Left forelimb (tissue), 1 donor: ENCODE results near the gene RNF181.
"Not testable (repeated sequence)": the region's sequence is repeated elsewhere in the genome, so short reads cannot be mapped to it uniquely, and the experiment has no call there.

Experiments
- DNase-seq: peaks from one replicate; pipeline ENCODE4 v3.0.0-alpha.2; 2018; ENCODE audit warnings: low spot score

RNF181 gene

GRCh38 chr2:85577386-85578242 lies 17.9 kb upstream of the RNF181 start, which contains the start of gene VAMP8:
Gene VAMP8, plus strand, starts transcription at chr2:85577586. Its CDS starts 61 bp downstream, at chr2:85577647.
- no peak for DNase-seq

- DNase-seq = no peak
Measured at GRCh38 chr2:85578243-85579180, 17.0 kb upstream of the RNF181 start.

GRCh38 chr2:85579266-85579935 lies 16.1 kb upstream of the RNF181 start:
- DNase-seq = no peak

GRCh38 chr2:85580206-85580605 lies 15.3 kb upstream of the RNF181 start:
- no peak for DNase-seq

- DNase-seq = no peak
Measured at GRCh38 chr2:85582492-85582891, 13.1 kb upstream of the RNF181 start.

GRCh38 chr2:85583667-85584353 lies 11.7 kb upstream of the RNF181 start:
- no peak for DNase-seq

- no peak for DNase-seq
Measured at GRCh38 chr2:85584354-85584856, 11.1 kb upstream of the RNF181 start, which contains the start of gene VAMP5. Gene VAMP5, plus strand, starts transcription at chr2:85584431. Its CDS starts 60 bp downstream, at chr2:85584491.

GRCh38 chr2:85584857-85585780 lies 10.4 kb upstream of the RNF181 start:
- no peak for DNase-seq

GRCh38 chr2:85585781-85586105 lies 9.8 kb upstream of the RNF181 start:
- no peak for DNase-seq

- DNase-seq = no peak
Measured at GRCh38 chr2:85588236-85588635, 7.3 kb upstream of the RNF181 start.

GRCh38 chr2:85588645-85589044 lies 6.9 kb upstream of the RNF181 start:
- DNase-seq = no peak

GRCh38 chr2:85589181-85589580 lies 6.4 kb upstream of the RNF181 start:
- DNase-seq = no peak

GRCh38 chr2:85589982-85590791 lies 5.4 kb upstream of the RNF181 start:
- DNase-seq = no peak

- no peak for DNase-seq
Measured at GRCh38 chr2:85590950-85591349, 4.6 kb upstream of the RNF181 start.

- DNase-seq = no peak
Measured at GRCh38 chr2:85591563-85591962, 4.0 kb upstream of the RNF181 start.

- not testable (repeated sequence) for DNase-seq
Measured at GRCh38 chr2:85592299-85592698, 3.2 kb upstream of the RNF181 start.

GRCh38 chr2:85593023-85593422 lies 2.5 kb upstream of the RNF181 start:
- DNase-seq = no peak

GRCh38 chr2:85594715-85595300 lies 737 bp upstream of the RNF181 start:
- DNase-seq = no peak

GRCh38 chr2:85596026-85596333 lies 435 bp downstream of the RNF181 start:
- no peak for DNase-seq
